ENCODE measurements around the gene FAM162B.

- TF ChIP-seq CTCF (IDR thresholded peaks at IDR 0.05) (no peak), EZH2 (IDR thresholded peaks at IDR 0.05; ENCODE audit: borderline replicate concordance, insufficient read depth, low read depth, low read length, poor library complexity, severe bottlenecking) (no peak)
Observed at GRCh38 chr6:116763048-116763447, 2.5 kb downstream of the FAM162B start.
